Keratinocyte (primary cell): ENCODE measurements around the gene HEYL. TPM values are rescaled to one million over a fixed set of nuclear protein-coding genes. Genes with fewer than 3 reads are reported as not detected.

ENCODE experiments used
- DNase-seq: peaks from one replicate; pipeline ENCODE4 v3.0.0-alpha.2; 2011; ENCODE audit warnings: low read depth, missing footprints, low spot score
- FAIRE-seq: peaks from 2 replicates; lab custom pipeline; 2011; peaks lifted over from hg19 to GRCh38; lab: Jason Lieb, UNC
- H2AFZ ChIP-seq: 2 replicates; pipeline ENCODE4 v1.6.0; 2012; ENCODE audit warnings: low read length, control low read depth, inconsistent platforms; ENCODE audit not compliant: control insufficient read depth
- H3K27ac ChIP-seq: 2 replicates; pipeline ENCODE4 v1.5.1; 2011; ENCODE audit warnings: low read length; ENCODE audit not compliant: control insufficient read depth, insufficient read depth
- H3K27me3 ChIP-seq: 3 replicates; pipeline ENCODE4 v1.6.0; 2011; ENCODE audit warnings: low read length; ENCODE audit not compliant: control insufficient read depth, insufficient read depth; ENCODE audit errors: extremely low read depth
- H3K36me3 ChIP-seq, 2 experiments: 2 replicates in 1 of 2; 3 replicates in 1 of 2; pipeline ENCODE4 v1.5.1; 2011; ENCODE audit warnings: low read length in 2 of 2, mild to moderate bottlenecking in 1 of 2; ENCODE audit not compliant: control insufficient read depth in 2 of 2, insufficient read depth in 2 of 2; ENCODE audit errors: extremely low read depth in 1 of 2
- H3K4me1 ChIP-seq: 3 replicates; pipeline ENCODE4 v1.5.1; 2011; ENCODE audit warnings: low read length; ENCODE audit not compliant: control insufficient read depth, insufficient read depth; ENCODE audit errors: extremely low read depth
- H3K4me2 ChIP-seq: 3 replicates; pipeline ENCODE4 v1.6.0; 2011; ENCODE audit warnings: low read depth, low read length; ENCODE audit not compliant: control insufficient read depth, insufficient read depth; ENCODE audit errors: extremely low read depth
- H3K4me3 ChIP-seq, 3 experiments: fragments of 200-600 bp in 1 of 3; sonication (generic) in 1 of 3; 2 replicates in 2 of 3; 3 replicates in 1 of 3; pipeline ENCODE4 v1.5.1; 2011 to 2016; ENCODE audit warnings: low read length in 3 of 3, mild to moderate bottlenecking in 3 of 3, control low read depth in 2 of 3, inconsistent platforms in 1 of 3, low read depth in 1 of 3, mixed read lengths in 1 of 3, mixed run types in 1 of 3, moderate library complexity in 1 of 3; ENCODE audit not compliant: control insufficient read depth in 2 of 3, insufficient read depth in 2 of 3; ENCODE audit errors: extremely low read depth in 1 of 3
- H3K79me2 ChIP-seq: 2 replicates; pipeline ENCODE4 v1.6.0; 2012; ENCODE audit warnings: low read length; ENCODE audit not compliant: control insufficient read depth, insufficient read depth
- H3K9ac ChIP-seq: 3 replicates; pipeline ENCODE4 v1.6.0; 2011; ENCODE audit warnings: low read length; ENCODE audit not compliant: control insufficient read depth, insufficient read depth; ENCODE audit errors: extremely low read depth
- H3K9me1 ChIP-seq: 3 replicates; pipeline ENCODE4 v1.6.0; 2011; ENCODE audit warnings: low read length; ENCODE audit not compliant: control insufficient read depth, insufficient read depth; ENCODE audit errors: extremely low read depth
- H3K9me3 ChIP-seq: 2 replicates; pipeline ENCODE4 v1.5.1; 2012; ENCODE audit warnings: low read depth, low read length; ENCODE audit not compliant: control insufficient read depth
- H4K20me1 ChIP-seq: 3 replicates; pipeline ENCODE4 v1.6.0; 2011; ENCODE audit warnings: low read length; ENCODE audit not compliant: control insufficient read depth, insufficient read depth; ENCODE audit errors: extremely low read depth
- EZH2 ChIP-seq: IDR thresholded peaks from one replicate; pipeline ENCODE4 v1.6.1; 2012; ENCODE audit warnings: inconsistent platforms, mild to moderate bottlenecking, low read length, moderate library complexity
- dilution Hi-C: fragments of 300-500 bp; cut with MboI; formaldehyde crosslinking; loops from one replicate; pipeline ENCODE4 v1.7.0; 2020; ENCODE audit warnings: low sequenced_read_pairs; ENCODE audit not compliant: extremely low pct_ligation_motif_present
- polyA plus RNA-seq, 5 experiments: library from polyadenylated mRNA; depleted of rRNA in 3 of 5; stranded (reverse) in 3 of 5; stranded (forward) in 1 of 5; unstranded in 1 of 5; fragments of >200 nt; gene quantifications; 1 replicate in 1 of 5; 2 replicates in 3 of 5; 3 replicates in 1 of 5; pipeline versions ENCODE4 v1.2.1 to v1.2.3, GENCODE V29; 2011 to 2012; ENCODE audit warnings: missing spikeins in 2 of 5, low read depth in 1 of 5, low replicate concordance in 1 of 5
- TF ChIP-seq, protein P1 (sequence below), 3 experiments: IDR thresholded peaks in 1 of 3; conservative IDR thresholded peaks in 1 of 3; optimal IDR thresholded peaks in 1 of 3; 2 replicates in 2 of 3; 3 replicates in 1 of 3; pipeline versions ENCODE3 to v1.5.1; 2011; ENCODE audit warnings: low read length in 3 of 3, mild to moderate bottlenecking in 3 of 3, moderate library complexity in 2 of 3, control low read depth in 1 of 3, inconsistent platforms in 1 of 3; ENCODE audit not compliant: insufficient read depth in 2 of 3; ENCODE audit errors: extremely low read depth in 1 of 3

HEYL gene
- polyA plus RNA-seq, 1 donor (not counting 4 experiments of a cell fraction or from before 2014, with no cell fraction given), result not detected

DNA sequence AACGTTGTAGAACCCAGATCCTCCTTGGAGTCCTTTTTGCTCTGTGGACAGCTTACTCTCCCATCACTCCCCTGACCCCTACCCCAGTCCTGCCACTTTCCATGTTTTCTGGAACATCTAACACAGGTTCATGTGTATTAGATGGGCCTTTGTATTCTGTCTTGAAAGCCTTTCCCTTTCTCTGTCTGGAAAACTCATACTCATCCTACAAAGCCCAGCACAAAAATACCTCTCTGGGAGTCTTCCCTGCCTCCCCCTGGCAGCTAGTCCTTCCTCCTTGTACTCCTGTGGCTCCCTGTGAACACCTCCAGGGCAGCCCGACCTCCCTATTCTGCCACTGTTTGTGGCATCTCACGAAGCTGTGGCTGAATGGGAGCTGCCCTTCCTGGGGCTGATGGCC lies 7.8 kb upstream of the HEYL start:
- TF ChIP-seq, protein P1, sequence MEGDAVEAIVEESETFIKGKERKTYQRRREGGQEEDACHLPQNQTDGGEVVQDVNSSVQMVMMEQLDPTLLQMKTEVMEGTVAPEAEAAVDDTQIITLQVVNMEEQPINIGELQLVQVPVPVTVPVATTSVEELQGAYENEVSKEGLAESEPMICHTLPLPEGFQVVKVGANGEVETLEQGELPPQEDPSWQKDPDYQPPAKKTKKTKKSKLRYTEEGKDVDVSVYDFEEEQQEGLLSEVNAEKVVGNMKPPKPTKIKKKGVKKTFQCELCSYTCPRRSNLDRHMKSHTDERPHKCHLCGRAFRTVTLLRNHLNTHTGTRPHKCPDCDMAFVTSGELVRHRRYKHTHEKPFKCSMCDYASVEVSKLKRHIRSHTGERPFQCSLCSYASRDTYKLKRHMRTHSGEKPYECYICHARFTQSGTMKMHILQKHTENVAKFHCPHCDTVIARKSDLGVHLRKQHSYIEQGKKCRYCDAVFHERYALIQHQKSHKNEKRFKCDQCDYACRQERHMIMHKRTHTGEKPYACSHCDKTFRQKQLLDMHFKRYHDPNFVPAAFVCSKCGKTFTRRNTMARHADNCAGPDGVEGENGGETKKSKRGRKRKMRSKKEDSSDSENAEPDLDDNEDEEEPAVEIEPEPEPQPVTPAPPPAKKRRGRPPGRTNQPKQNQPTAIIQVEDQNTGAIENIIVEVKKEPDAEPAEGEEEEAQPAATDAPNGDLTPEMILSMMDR (optimal IDR thresholded peaks at IDR 0.05 in 1 of 3, IDR thresholded peaks at IDR 0.05 in 1 of 3, conservative IDR thresholded peaks at IDR 0.05 in 1 of 3; ENCODE audit: extremely low read depth in 1 of 3, insufficient read depth in 2 of 3, low read length in 3 of 3), result no peak
- no peak for TF ChIP-seq EZH2
- no peaks in the 10 kb centered on the region for H3K9me1 ChIP-seq
- H3K36me3 ChIP-seq, result no peaks in the 10 kb centered on the region
- H3K9me3 ChIP-seq, result no peaks in the 10 kb centered on the region
- H3K4me3 ChIP-seq, result no peak overlapping the region
- no peaks in the 10 kb centered on the region for H3K79me2 ChIP-seq
- H3K27ac ChIP-seq, result no peak overlapping the region
- FAIRE-seq, result no peak
- no peak overlapping the region for H2AFZ ChIP-seq
- peaks cover 8% of the 10 kb centered on the region for H3K27me3 ChIP-seq
- no peak overlapping the region for H3K4me2 ChIP-seq
- no peak for DNase-seq
- dilution Hi-C loops, result no loop called here
- H3K4me1 ChIP-seq, result peaks cover 7% of the 10 kb centered on the region
- H4K20me1 ChIP-seq, result no peaks in the 10 kb centered on the region
- no peak overlapping the region for H3K9ac ChIP-seq

DNA sequence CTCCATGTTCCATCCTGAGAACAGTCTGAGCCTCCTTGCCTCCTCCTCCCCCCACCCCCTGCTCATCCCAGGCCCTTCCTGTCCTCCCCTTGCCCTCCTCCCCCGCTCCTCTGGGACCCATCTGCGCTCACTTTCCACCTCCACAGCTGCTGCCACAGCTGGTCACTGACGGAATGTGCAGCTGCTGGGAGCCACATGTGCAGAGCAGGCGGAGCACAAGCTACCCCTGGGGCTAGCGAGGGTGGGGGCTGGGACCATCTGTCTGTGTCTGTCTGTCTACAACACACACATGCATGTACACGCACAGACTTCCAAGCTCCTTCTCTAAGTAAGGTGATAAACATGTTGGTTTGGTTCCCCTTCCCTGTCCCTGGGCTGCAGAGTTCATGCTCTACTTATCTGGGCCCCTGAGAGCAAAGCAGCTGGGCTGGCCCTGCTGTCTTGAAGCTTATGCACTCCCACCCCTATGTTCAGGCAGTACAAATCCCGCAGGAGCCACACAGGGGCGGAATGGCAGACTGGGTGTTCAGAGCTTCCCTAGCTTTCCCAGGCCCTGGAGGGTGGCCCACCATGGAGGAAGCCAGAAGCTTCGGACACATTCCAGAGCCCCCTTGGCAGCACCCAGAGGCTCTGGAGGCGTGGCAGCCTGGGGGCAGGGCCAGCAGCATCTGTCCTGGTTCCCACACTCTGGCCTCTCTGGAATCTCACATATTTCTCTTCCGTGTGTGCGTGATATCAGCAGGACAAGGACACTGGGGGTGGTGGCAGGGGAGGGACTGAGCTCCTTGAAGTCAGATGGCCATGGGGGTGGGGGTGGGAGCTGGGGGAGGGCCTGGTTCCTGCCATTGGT lies 7.0 kb upstream of the HEYL start:
- DNase-seq (peak; percentile 11), FAIRE-seq (peak; percentile 26)
- Histone ChIP-seq H2AFZ (no peak overlapping the region), H3K79me2 (no peaks in the 10 kb centered on the region), H3K4me1 (peaks cover 7% of the 10 kb centered on the region), H3K4me2 (no peak overlapping the region), H3K4me3 (no peak overlapping the region), H3K9me1 (no peaks in the 10 kb centered on the region), H3K9ac (no peak overlapping the region), H3K27ac (no peak overlapping the region), H3K27me3 (peaks cover 8% of the 10 kb centered on the region), H4K20me1 (no peaks in the 10 kb centered on the region), H3K36me3 (no peaks in the 10 kb centered on the region), H3K9me3 (no peaks in the 10 kb centered on the region)
- dilution Hi-C loops, result no loop called here
- TF ChIP-seq, protein P1 (optimal IDR thresholded peaks at IDR 0.05 in 1 of 3, IDR thresholded peaks at IDR 0.05 in 1 of 3, conservative IDR thresholded peaks at IDR 0.05 in 1 of 3; ENCODE audit: extremely low read depth in 1 of 3, insufficient read depth in 2 of 3, low read length in 3 of 3), result peak in 2 of 3 experiments; percentile 30 to 36
- TF ChIP-seq EZH2, result no peak
